H9 (cell line): Measurements from ENCODE around the gene NRG2. TPM values are rescaled to one million over a fixed set of nuclear protein-coding genes. Genes with fewer than 3 reads are reported as not detected.

Experiments used
- DNase-seq: peaks from one replicate; pipeline ENCODE4 v3.0.0-alpha.2; 2017
- H2AFZ ChIP-seq: one replicate; pipeline ENCODE4 v1.6.1; 2013; ENCODE audit warnings: mild to moderate bottlenecking, low read length, control low read depth, moderate library complexity
- H2AK5ac ChIP-seq: 2 replicates; pipeline ENCODE4 v1.6.1; 2013; ENCODE audit warnings: low read length, control low read depth, mixed read lengths; ENCODE audit not compliant: insufficient read length
- H2BK120ac ChIP-seq: one replicate; pipeline ENCODE4 v1.6.1; 2013; ENCODE audit warnings: low read depth, mild to moderate bottlenecking, low read length, control low read depth, inconsistent platforms; ENCODE audit not compliant: poor library complexity, severe bottlenecking
- H2BK12ac ChIP-seq: 2 replicates; pipeline ENCODE4 v1.6.1; 2013; ENCODE audit warnings: low read length, control low read depth, mixed read lengths, low read depth; ENCODE audit not compliant: insufficient read length
- H2BK15ac ChIP-seq: 2 replicates; pipeline ENCODE4 v1.6.1; 2013; ENCODE audit warnings: low read depth, low read length, control low read depth
- H2BK20ac ChIP-seq: one replicate; pipeline ENCODE4 v1.6.1; 2013; ENCODE audit warnings: low read depth, mild to moderate bottlenecking, low read length, control low read depth, inconsistent platforms; ENCODE audit not compliant: poor library complexity, severe bottlenecking
- H2BK5ac ChIP-seq: 2 replicates; pipeline ENCODE4 v1.6.1; 2013; ENCODE audit warnings: low read length, control low read depth, mixed read lengths; ENCODE audit not compliant: insufficient read length
- H3K14ac ChIP-seq: 2 replicates; pipeline ENCODE4 v1.6.1; 2013; ENCODE audit warnings: low read length, control low read depth; ENCODE audit not compliant: insufficient read depth
- H3K18ac ChIP-seq: 2 replicates; pipeline ENCODE4 v1.6.1; 2013; ENCODE audit warnings: low read depth, mild to moderate bottlenecking, mixed read lengths, low read length, control low read depth; ENCODE audit not compliant: insufficient read length
- H3K23ac ChIP-seq: 2 replicates; pipeline ENCODE4 v1.6.1; 2013; ENCODE audit warnings: low read length, control low read depth, mixed read lengths, low read depth; ENCODE audit not compliant: insufficient read length
- H3K23me2 ChIP-seq: 2 replicates; pipeline ENCODE4 v1.6.1; 2013; ENCODE audit warnings: low read depth, mild to moderate bottlenecking, mixed read lengths, low read length, control low read depth; ENCODE audit not compliant: insufficient read length, poor library complexity, severe bottlenecking
- H3K27ac ChIP-seq: 2 replicates; pipeline ENCODE4 v1.5.1; 2013; ENCODE audit warnings: low read length, control low read depth, mixed read lengths, low read depth; ENCODE audit not compliant: insufficient read length
- H3K27me3 ChIP-seq: 2 replicates; pipeline ENCODE4 v1.6.1; 2013; ENCODE audit warnings: low read length, control low read depth, inconsistent platforms; ENCODE audit not compliant: insufficient read depth
- H3K4ac ChIP-seq: 2 replicates; pipeline ENCODE4 v1.6.1; 2013; ENCODE audit warnings: low read depth, mild to moderate bottlenecking, control low read depth, inconsistent platforms, low read length, moderate library complexity
- H3K4me1 ChIP-seq: 2 replicates; pipeline ENCODE4 v1.6.1; 2013; ENCODE audit warnings: low read length, control low read depth, inconsistent platforms; ENCODE audit not compliant: insufficient read depth
- H3K4me2 ChIP-seq: 2 replicates; pipeline ENCODE4 v1.6.1; 2013; ENCODE audit warnings: low read length, control low read depth, mixed read lengths; ENCODE audit not compliant: insufficient read length, insufficient read depth
- H3K56ac ChIP-seq: 2 replicates; pipeline ENCODE4 v1.6.1; 2013; ENCODE audit warnings: low read depth, mild to moderate bottlenecking, mixed read lengths, low read length, control low read depth; ENCODE audit not compliant: insufficient read length
- H3K79me1 ChIP-seq: 2 replicates; pipeline ENCODE4 v1.6.1; 2013; ENCODE audit warnings: low read depth, mild to moderate bottlenecking, moderate library complexity, low read length, control low read depth, inconsistent platforms; ENCODE audit not compliant: insufficient read depth, poor library complexity, severe bottlenecking
- H3K79me2 ChIP-seq: 2 replicates; pipeline ENCODE4 v1.6.1; 2013; ENCODE audit warnings: low read length, control low read depth, inconsistent platforms; ENCODE audit not compliant: insufficient read depth
- H3K9ac ChIP-seq: 2 replicates; pipeline ENCODE4 v1.6.1; 2013; ENCODE audit warnings: low read length, control low read depth, mixed read lengths; ENCODE audit not compliant: insufficient read length; ENCODE audit errors: extremely low read depth
- H3K9me3 ChIP-seq: one replicate; pipeline ENCODE4 v1.6.1; 2013; ENCODE audit warnings: low read depth, low read length, inconsistent platforms; ENCODE audit not compliant: control insufficient read depth
- H3T11ph ChIP-seq: one replicate; pipeline ENCODE4 v1.6.1; 2013; ENCODE audit warnings: mild to moderate bottlenecking, low read length, control low read depth, inconsistent platforms
- H4K20me1 ChIP-seq: one replicate; pipeline ENCODE4 v1.6.1; 2013; ENCODE audit not compliant: control insufficient read depth, insufficient read length, insufficient read depth
- H4K5ac ChIP-seq: 2 replicates; pipeline ENCODE4 v1.6.1; 2013; ENCODE audit warnings: low read depth, mild to moderate bottlenecking, mixed read lengths, low read length, control low read depth; ENCODE audit not compliant: insufficient read length
- H4K8ac ChIP-seq: replicated peaks from 2 replicates; pipeline ENCODE4 v1.6.1; 2013; ENCODE audit warnings: low read length, control low read depth, mixed read lengths, low read depth; ENCODE audit not compliant: insufficient read length
- H4K91ac ChIP-seq: 2 replicates; pipeline ENCODE4 v1.6.1; 2013; ENCODE audit warnings: low read depth, mild to moderate bottlenecking, moderate library complexity, mixed read lengths, low read length, control low read depth; ENCODE audit not compliant: insufficient read length
- H3K27ac Mint-ChIP-seq, 3 experiments: 2 replicates in 2 of 3; 3 replicates in 1 of 3; pipeline ENCODE4 v1.8.0; 2020 to 2021; ENCODE audit warnings: mixed read lengths in 3 of 3, mild to moderate bottlenecking in 1 of 3, moderate library complexity in 1 of 3
- H3K27me3 Mint-ChIP-seq: 2 replicates; pipeline ENCODE4 v1.8.0; 2021; ENCODE audit warnings: low read depth, mild to moderate bottlenecking, moderate library complexity, mixed read lengths
- H3K36me3 Mint-ChIP-seq, 3 experiments: 2 replicates in 2 of 3; 3 replicates in 1 of 3; pipeline ENCODE4 v1.8.0; 2020 to 2021; ENCODE audit warnings: low read depth in 3 of 3, mixed read lengths in 3 of 3; ENCODE audit not compliant: insufficient read depth in 1 of 3
- H3K4me1 Mint-ChIP-seq, 2 experiments: 2 replicates each; pipeline ENCODE4 v1.8.0; 2020; ENCODE audit warnings: mixed read lengths in 2 of 2
- H3K4me3 Mint-ChIP-seq, 2 experiments: 2 replicates in 1 of 2; 3 replicates in 1 of 2; pipeline ENCODE4 v1.8.0; 2020 to 2021; ENCODE audit warnings: mild to moderate bottlenecking in 2 of 2, mixed read lengths in 2 of 2, moderate library complexity in 1 of 2
- H3K9me3 Mint-ChIP-seq, 2 experiments: 2 replicates in 1 of 2; 3 replicates in 1 of 2; pipeline ENCODE4 v1.8.0; 2020; ENCODE audit warnings: mild to moderate bottlenecking in 2 of 2, mixed read lengths in 2 of 2, moderate library complexity in 1 of 2
- WGBS: extraction: QIAGEN DNeasy Blood & Tissue Kit; methylation state at CpG from one replicate; pipeline ENCODE4 v1.1.7; 2013; ENCODE audit warnings: missing lambda C conversion rate, low lambda C conversion rate, mixed read lengths; ENCODE audit not compliant: insufficient read length; ENCODE audit errors: extremely low coverage; 5-methylcytosine and 5-hydroxymethylcytosine counted together
- total RNA-seq: library from RNA; stranded (reverse); gene quantifications from 2 replicates; pipeline ENCODE4 v1.2.1, GENCODE V29; 2021
- TF ChIP-seq, protein P1 (sequence below): fragments of 200-600 bp; sonication (generic); conservative IDR thresholded peaks from 3 replicates; pipeline ENCODE4 v1.8.0; 2021; ENCODE audit warnings: antibody characterized with exemption, mild to moderate bottlenecking

Gene NRG2
- total RNA-seq, 1 experiment from 2014 or later = not detected

DNA sequence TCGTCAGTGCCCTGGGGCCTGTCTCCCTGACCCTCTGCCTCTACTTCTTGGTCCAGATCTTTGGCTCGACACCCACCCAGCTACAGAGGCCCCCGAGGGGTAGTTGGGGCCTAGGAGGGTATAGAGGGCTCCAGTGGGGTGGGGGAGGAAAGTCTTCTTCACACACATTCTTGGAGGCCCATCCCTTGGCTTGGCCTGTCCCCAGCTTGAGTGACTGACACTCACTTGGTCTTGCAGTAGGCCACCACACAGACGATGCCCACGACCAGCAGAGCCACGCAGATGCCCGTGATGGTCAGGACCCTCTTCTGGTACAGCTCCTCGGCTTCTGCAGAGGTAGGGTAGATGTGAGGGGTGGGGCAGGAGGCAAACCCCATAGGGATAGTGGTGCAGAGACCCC, 187.6 kb downstream of the NRG2 start:
- H3K27me3 Mint-ChIP-seq = peaks cover 31% of the 10 kb centered on the region
- Histone ChIP-seq H2AK5ac (no peak overlapping the region), H3K79me2 (no peaks in the 10 kb centered on the region), H3K4me1 (no peaks in the 10 kb centered on the region), H3T11ph (no peak overlapping the region), H3K27me3 (no peaks in the 10 kb centered on the region; the same call in 1 of the 2 replicates), H2BK12ac (no peak overlapping the region), H4K8ac (no peak overlapping the region), H3K9ac (no peak overlapping the region), H4K5ac (no peak overlapping the region), H3K23me2 (no peaks in the 10 kb centered on the region), H4K20me1 (no peaks in the 10 kb centered on the region), H3K18ac (no peak overlapping the region), H3K56ac (no peak overlapping the region), H3K14ac (no peak overlapping the region; the same call in 1 of the 2 replicates), H3K23ac (no peak overlapping the region), H3K4me2 (no peak overlapping the region), H3K4ac (no peak overlapping the region), H3K79me1 (no peaks in the 10 kb centered on the region), H3K9me3 (no peaks in the 10 kb centered on the region), H2BK15ac (no peak overlapping the region), H2AFZ (no peak overlapping the region), H4K91ac (no peak overlapping the region), H2BK5ac (no peak overlapping the region), H3K27ac (no peak overlapping the region), H2BK20ac (no peak overlapping the region), H2BK120ac (no peak overlapping the region)
- no CpG with 5 or more reads among the region's 8 CpGs for WGBS
- TF ChIP-seq, protein P1, sequence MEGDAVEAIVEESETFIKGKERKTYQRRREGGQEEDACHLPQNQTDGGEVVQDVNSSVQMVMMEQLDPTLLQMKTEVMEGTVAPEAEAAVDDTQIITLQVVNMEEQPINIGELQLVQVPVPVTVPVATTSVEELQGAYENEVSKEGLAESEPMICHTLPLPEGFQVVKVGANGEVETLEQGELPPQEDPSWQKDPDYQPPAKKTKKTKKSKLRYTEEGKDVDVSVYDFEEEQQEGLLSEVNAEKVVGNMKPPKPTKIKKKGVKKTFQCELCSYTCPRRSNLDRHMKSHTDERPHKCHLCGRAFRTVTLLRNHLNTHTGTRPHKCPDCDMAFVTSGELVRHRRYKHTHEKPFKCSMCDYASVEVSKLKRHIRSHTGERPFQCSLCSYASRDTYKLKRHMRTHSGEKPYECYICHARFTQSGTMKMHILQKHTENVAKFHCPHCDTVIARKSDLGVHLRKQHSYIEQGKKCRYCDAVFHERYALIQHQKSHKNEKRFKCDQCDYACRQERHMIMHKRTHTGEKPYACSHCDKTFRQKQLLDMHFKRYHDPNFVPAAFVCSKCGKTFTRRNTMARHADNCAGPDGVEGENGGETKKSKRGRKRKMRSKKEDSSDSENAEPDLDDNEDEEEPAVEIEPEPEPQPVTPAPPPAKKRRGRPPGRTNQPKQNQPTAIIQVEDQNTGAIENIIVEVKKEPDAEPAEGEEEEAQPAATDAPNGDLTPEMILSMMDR = no peak
- no peaks in the 10 kb centered on the region for H3K4me1 Mint-ChIP-seq
- H3K9me3 Mint-ChIP-seq = no peaks in the 10 kb centered on the region
- H3K4me3 Mint-ChIP-seq = no peak overlapping the region
- H3K27ac Mint-ChIP-seq = no peak overlapping the region
- DNase-seq = no peak
- H3K36me3 Mint-ChIP-seq = no peaks in the 10 kb centered on the region
